IMR-90 (cell line): ENCODE measurements around the gene PRKN. TPM values are rescaled to one million over a fixed set of nuclear protein-coding genes. Genes with fewer than 3 reads are reported as not detected.

Source experiments
- ATAC-seq: fragments of 200-7000 bp; cut with Tn5 transposase; 2 replicates; pipeline ENCODE4 v1.9.1; 2020; ENCODE audit warnings: low read depth, mild to moderate bottlenecking, moderate library complexity
- BruUV-seq: library from RNA; stranded (reverse); fragments of 400-500 nt; replicated peaks from 2 replicates; lab custom pipeline; 2021; lab: Mats Ljungman, UMichigan
- CTCF ChIA-PET: fragments of 300-600 bp; formaldehyde crosslinking; extraction: SDS; loops from one replicate; lab custom pipeline; 2021; ENCODE audit warnings: antibody characterized with exemption; lab: Yijun Ruan, JAX
- POLR2A ChIA-PET: fragments of 300-600 bp; sonication (Branson Sonifier 250); formaldehyde crosslinking; loops from one replicate; lab custom pipeline; 2022; ENCODE audit warnings: antibody characterized with exemption; ENCODE audit not compliant: unreplicated experiment; lab: Charles Lee
- DNase-seq: peaks from one replicate; pipeline ENCODE4 v3.0.0; 2013
- H2AFZ ChIP-seq: replicated peaks from 2 replicates; pipeline ENCODE3; 2013; ENCODE audit warnings: low read length, mild to moderate bottlenecking; ENCODE audit not compliant: poor library complexity
- H2AK5ac ChIP-seq: 2 replicates; pipeline ENCODE4 v1.6.1; 2013; ENCODE audit warnings: low read depth, low read length, inconsistent platforms
- H2AK9ac ChIP-seq: replicated peaks from 2 replicates; pipeline ENCODE3; 2013; ENCODE audit warnings: mild to moderate bottlenecking, low read depth, low read length, moderate library complexity; ENCODE audit not compliant: poor library complexity
- H2BK120ac ChIP-seq: 2 replicates; pipeline ENCODE4 v1.6.1; 2013; ENCODE audit warnings: low read depth, low read length, inconsistent platforms
- H2BK15ac ChIP-seq: 3 replicates; pipeline ENCODE4 v1.6.1; 2013; ENCODE audit warnings: low read depth, low read length, inconsistent platforms
- H2BK20ac ChIP-seq: 2 replicates; pipeline ENCODE4 v1.6.1; 2013; ENCODE audit warnings: low read depth, mild to moderate bottlenecking, inconsistent platforms, low read length, moderate library complexity
- H2BK5ac ChIP-seq: 2 replicates; pipeline ENCODE4 v1.6.1; 2013; ENCODE audit warnings: mild to moderate bottlenecking, low read depth, low read length, inconsistent platforms; ENCODE audit not compliant: poor library complexity, severe bottlenecking
- H3K14ac ChIP-seq: replicated peaks from 2 replicates; pipeline ENCODE4 v1.6.1; 2013; ENCODE audit warnings: low read depth, low read length, inconsistent platforms
- H3K18ac ChIP-seq: 2 replicates; pipeline ENCODE4 v1.6.1; 2013; ENCODE audit warnings: low read depth, low read length, control low read depth
- H3K23ac ChIP-seq: 2 replicates; pipeline ENCODE4 v1.6.1; 2013; ENCODE audit warnings: low read depth, low read length, inconsistent platforms
- H3K27ac ChIP-seq: 2 replicates; pipeline ENCODE4 v1.5.1; 2013; ENCODE audit warnings: mild to moderate bottlenecking, control low read depth, low read length; ENCODE audit not compliant: insufficient read depth
- H3K27me3 ChIP-seq: 2 replicates; pipeline ENCODE4 v1.6.1; 2013; ENCODE audit warnings: low read length; ENCODE audit not compliant: control insufficient read depth, insufficient read depth
- H3K36me3 ChIP-seq: 2 replicates; pipeline ENCODE4 v1.6.1; 2013; ENCODE audit warnings: low read length, mixed read lengths; ENCODE audit not compliant: control insufficient read depth, insufficient read depth
- H3K4ac ChIP-seq: 2 replicates; pipeline ENCODE4 v1.6.1; 2013; ENCODE audit warnings: low read depth, low read length, inconsistent platforms
- H3K4me1 ChIP-seq: 2 replicates; pipeline ENCODE4 v1.6.1; 2013; ENCODE audit warnings: low read length, mixed read lengths; ENCODE audit not compliant: control insufficient read depth, insufficient read depth
- H3K4me2 ChIP-seq: 2 replicates; pipeline ENCODE4 v1.6.1; 2013; ENCODE audit warnings: low read depth, mild to moderate bottlenecking, control low read depth, low read length, moderate library complexity
- H3K4me3 ChIP-seq: 2 replicates; pipeline ENCODE4 v1.5.1; 2013; ENCODE audit warnings: low read depth, mild to moderate bottlenecking, control low read depth, low read length, moderate library complexity; ENCODE audit not compliant: insufficient read depth
- H3K56ac ChIP-seq: 2 replicates; pipeline ENCODE4 v1.6.1; 2013; ENCODE audit warnings: low read length, inconsistent platforms; ENCODE audit not compliant: insufficient read depth; ENCODE audit errors: extremely low read depth
- H3K79me1 ChIP-seq, 2 experiments: 2 replicates each; pipeline ENCODE4 v1.6.1; 2013; ENCODE audit warnings: low read length in 2 of 2, inconsistent platforms in 1 of 2, low read depth in 1 of 2
- H3K9ac ChIP-seq: 2 replicates; pipeline ENCODE4 v1.6.1; 2013; ENCODE audit warnings: low read depth, low read length, control low read depth
- H3K9me1 ChIP-seq: 2 replicates; pipeline ENCODE4 v1.6.1; 2013; ENCODE audit warnings: low read length, inconsistent platforms; ENCODE audit not compliant: insufficient read depth
- H3K9me3 ChIP-seq: 2 replicates; pipeline ENCODE4 v1.6.1; 2013; ENCODE audit warnings: low read length; ENCODE audit not compliant: control insufficient read depth, insufficient read depth
- H4K20me1 ChIP-seq: 2 replicates; pipeline ENCODE4 v1.6.1; 2013; ENCODE audit warnings: low read length, inconsistent platforms; ENCODE audit not compliant: insufficient read depth
- H4K5ac ChIP-seq: 2 replicates; pipeline ENCODE4 v1.6.1; 2013; ENCODE audit warnings: mild to moderate bottlenecking, low read depth, low read length, control low read depth
- H4K8ac ChIP-seq, 2 experiments: 2 replicates each; pipeline ENCODE4 v1.6.1; 2013; ENCODE audit warnings: low read depth in 2 of 2, low read length in 2 of 2, control low read depth in 1 of 2, inconsistent platforms in 1 of 2
- H4K91ac ChIP-seq: 2 replicates; pipeline ENCODE4 v1.6.1; 2013; ENCODE audit warnings: low read depth, low read length, inconsistent platforms; ENCODE audit not compliant: insufficient read depth
- SMC3 ChIP-seq: fragments of 150-350 bp; IDR thresholded peaks from 2 replicates; pipeline ENCODE4 v1.6.1; 2016; ENCODE audit warnings: low read depth, mild to moderate bottlenecking, antibody characterized with exemption, low read length, moderate library complexity
- WGBS, 2 experiments: methylation state at CpG; one replicate each; pipeline versions ENCODE4 v1.1.5 to v1.1.7; 2013; ENCODE audit warnings: missing lambda C conversion rate in 2 of 2; ENCODE audit not compliant: insufficient read length in 1 of 2; ENCODE audit errors: extremely low coverage in 2 of 2; 5-methylcytosine and 5-hydroxymethylcytosine counted together
- dilution Hi-C: fragments of 300-500 bp; cut with HindIII; formaldehyde crosslinking; loops from one replicate; pipeline ENCODE4 v1.14.3; 2018; ENCODE audit warnings: low sequenced_read_pairs; ENCODE audit not compliant: unreplicated experiment
- in situ Hi-C: fragments of 300-500 bp; cut with MboI; formaldehyde crosslinking; loops from 3 replicates; pipeline ENCODE4 v1.14.3; 2019; ENCODE audit warnings: low sequenced_read_pairs, inconsistent platforms, mixed read lengths
- intact Hi-C: fragments of 100-400 bp; cut with micrococcal nuclease; formaldehyde crosslinking; loops from 2 replicates; pipeline ENCODE4 v1.10.0; 2022
- polyA plus RNA-seq, 3 experiments: library from polyadenylated mRNA; depleted of rRNA; stranded (reverse); fragments of >200 nt; gene quantifications; 2 replicates each; pipeline ENCODE4 v1.2.3, GENCODE V29; 2012; ENCODE audit warnings: low replicate concordance in 1 of 3
- total RNA-seq: library from RNA; depleted of rRNA; stranded (reverse); fragments of >200 nt; gene quantifications from 2 replicates; pipeline ENCODE4 v1.2.3, GENCODE V29; 2012

PRKN gene
- total and polyA plus RNA-seq, 2 of the 4 experiments (the other 2 are of a cell fraction) = 0.15 to 0.18 TPM

GRCh38 chr6:162622572-162622971 lies 105.0 kb downstream of the PRKN start:
- H3K27ac ChIP-seq = no peak overlapping the region
- no peak overlapping the region for H2BK15ac ChIP-seq
- in situ Hi-C loops = no loop called here
- no peak overlapping the region for H4K8ac ChIP-seq
- no peak overlapping the region for H2AK5ac ChIP-seq
- 60% methylated on average over 2 of the region's 5 CpGs; no CpG with 5 or more reads in 1 of the 2 experiments for WGBS, 2 experiments
- no peaks in the 10 kb centered on the region for H3K27me3 ChIP-seq
- H3K36me3 ChIP-seq = no peaks in the 10 kb centered on the region
- no peak overlapping the region for H3K56ac ChIP-seq
- H2AK9ac ChIP-seq = no peak overlapping the region
- no peaks in the 10 kb centered on the region for H4K20me1 ChIP-seq
- no peak overlapping the region for H3K9ac ChIP-seq
- H3K9me3 ChIP-seq = peaks cover 12% of the 10 kb centered on the region
- H3K4me2 ChIP-seq = no peak overlapping the region
- TF ChIP-seq SMC3 = no peak
- no peak overlapping the region for H3K14ac ChIP-seq
- no peaks in the 10 kb centered on the region for H3K79me1 ChIP-seq
- no peak overlapping the region for H3K4me3 ChIP-seq
- no peak overlapping the region for H3K18ac ChIP-seq
- H3K4ac ChIP-seq = no peak overlapping the region
- intact Hi-C loops = no loop called here
- H2BK5ac ChIP-seq = no peak overlapping the region
- no peaks in the 10 kb centered on the region for H3K9me1 ChIP-seq
- no peak overlapping the region for H2BK20ac ChIP-seq
- no TSS peak for BruUV-seq
- no peak overlapping the region for H2BK120ac ChIP-seq
- H3K23ac ChIP-seq = no peak overlapping the region
- ChIA-PET POLR2A (no interaction called here), CTCF (no interaction called here)
- H4K91ac ChIP-seq = no peak overlapping the region
- DNase-seq (no peak), ATAC-seq (no peak)
- H2AFZ ChIP-seq = no peak overlapping the region
- H3K4me1 ChIP-seq = no peaks in the 10 kb centered on the region
- no peak overlapping the region for H4K5ac ChIP-seq
- dilution Hi-C loops = no loop called here
